Bronchial epithelial cell (primary cell): ENCODE data around the gene TPX2. TPM values are rescaled to one million over a fixed set of nuclear protein-coding genes. Genes with fewer than 3 reads are reported as not detected.

Source experiments
- DNase-seq: peaks from one replicate; pipeline ENCODE4 v3.0.0-alpha.2; 2010; ENCODE audit warnings: low read depth
- FAIRE-seq: peaks from 2 replicates; lab custom pipeline; 2011; peaks lifted over from hg19 to GRCh38; lab: Jason Lieb, UNC
- H3K27me3 ChIP-seq: 2 replicates; pipeline ENCODE4 v1.5.1; 2011; ENCODE audit warnings: low read length; ENCODE audit not compliant: control insufficient read depth, insufficient read depth
- H3K36me3 ChIP-seq: 2 replicates; pipeline ENCODE4 v1.5.1; 2011; ENCODE audit warnings: low read length; ENCODE audit not compliant: control insufficient read depth, insufficient read depth
- H3K4me3 ChIP-seq: 2 replicates; pipeline ENCODE4 v1.5.1; 2011; ENCODE audit warnings: mild to moderate bottlenecking, low read depth, low read length, control low read depth
- total RNA-seq: library from RNA; depleted of rRNA; stranded (reverse); fragments of >200 nt; gene quantifications from 2 replicates; pipeline ENCODE4 v1.2.1, GENCODE V29; 2014
- TF ChIP-seq, protein P1 (sequence below): IDR thresholded peaks from 2 replicates; pipeline ENCODE4 v1.5.1; 2011; ENCODE audit warnings: mild to moderate bottlenecking, moderate library complexity, low read length, control low read depth, inconsistent platforms; ENCODE audit not compliant: insufficient read depth, severe bottlenecking

Gene TPX2
- total RNA-seq, 1 donor from 2014 or later, result 1.3 TPM

- TF ChIP-seq, protein P1, sequence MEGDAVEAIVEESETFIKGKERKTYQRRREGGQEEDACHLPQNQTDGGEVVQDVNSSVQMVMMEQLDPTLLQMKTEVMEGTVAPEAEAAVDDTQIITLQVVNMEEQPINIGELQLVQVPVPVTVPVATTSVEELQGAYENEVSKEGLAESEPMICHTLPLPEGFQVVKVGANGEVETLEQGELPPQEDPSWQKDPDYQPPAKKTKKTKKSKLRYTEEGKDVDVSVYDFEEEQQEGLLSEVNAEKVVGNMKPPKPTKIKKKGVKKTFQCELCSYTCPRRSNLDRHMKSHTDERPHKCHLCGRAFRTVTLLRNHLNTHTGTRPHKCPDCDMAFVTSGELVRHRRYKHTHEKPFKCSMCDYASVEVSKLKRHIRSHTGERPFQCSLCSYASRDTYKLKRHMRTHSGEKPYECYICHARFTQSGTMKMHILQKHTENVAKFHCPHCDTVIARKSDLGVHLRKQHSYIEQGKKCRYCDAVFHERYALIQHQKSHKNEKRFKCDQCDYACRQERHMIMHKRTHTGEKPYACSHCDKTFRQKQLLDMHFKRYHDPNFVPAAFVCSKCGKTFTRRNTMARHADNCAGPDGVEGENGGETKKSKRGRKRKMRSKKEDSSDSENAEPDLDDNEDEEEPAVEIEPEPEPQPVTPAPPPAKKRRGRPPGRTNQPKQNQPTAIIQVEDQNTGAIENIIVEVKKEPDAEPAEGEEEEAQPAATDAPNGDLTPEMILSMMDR, result no peak
- DNase-seq (peak; percentile 80), FAIRE-seq (no peak)
- Histone ChIP-seq H3K27me3 (no peaks in the 10 kb centered on the region), H3K4me3 (no peak overlapping the region), H3K36me3 (peaks cover 12% of the 10 kb centered on the region)
Measured at GRCh38 chr20:31713312-31714273, 25.5 kb upstream of the TPX2 start.

- TF ChIP-seq, protein P1, result no peak
- H3K4me3 ChIP-seq, result no peak overlapping the region
Measured at GRCh38 chr20:31715766-31716165, 23.3 kb upstream of the TPX2 start.

GRCh38 chr20:31716351-31716750, 22.7 kb upstream of the TPX2 start:
- DNase-seq (no peak), FAIRE-seq (no peak)
- TF ChIP-seq, protein P1, result no peak
- Histone ChIP-seq H3K4me3 (no peak overlapping the region), H3K36me3 (peaks cover 9% of the 10 kb centered on the region), H3K27me3 (no peaks in the 10 kb centered on the region)

More at GRCh38 chr20:31715766-31716165, 23.3 kb upstream of the TPX2 start:
- peaks cover 8% of the 10 kb centered on the region for H3K36me3 ChIP-seq
- FAIRE-seq (no peak), DNase-seq (no peak)
- no peaks in the 10 kb centered on the region for H3K27me3 ChIP-seq

DNA sequence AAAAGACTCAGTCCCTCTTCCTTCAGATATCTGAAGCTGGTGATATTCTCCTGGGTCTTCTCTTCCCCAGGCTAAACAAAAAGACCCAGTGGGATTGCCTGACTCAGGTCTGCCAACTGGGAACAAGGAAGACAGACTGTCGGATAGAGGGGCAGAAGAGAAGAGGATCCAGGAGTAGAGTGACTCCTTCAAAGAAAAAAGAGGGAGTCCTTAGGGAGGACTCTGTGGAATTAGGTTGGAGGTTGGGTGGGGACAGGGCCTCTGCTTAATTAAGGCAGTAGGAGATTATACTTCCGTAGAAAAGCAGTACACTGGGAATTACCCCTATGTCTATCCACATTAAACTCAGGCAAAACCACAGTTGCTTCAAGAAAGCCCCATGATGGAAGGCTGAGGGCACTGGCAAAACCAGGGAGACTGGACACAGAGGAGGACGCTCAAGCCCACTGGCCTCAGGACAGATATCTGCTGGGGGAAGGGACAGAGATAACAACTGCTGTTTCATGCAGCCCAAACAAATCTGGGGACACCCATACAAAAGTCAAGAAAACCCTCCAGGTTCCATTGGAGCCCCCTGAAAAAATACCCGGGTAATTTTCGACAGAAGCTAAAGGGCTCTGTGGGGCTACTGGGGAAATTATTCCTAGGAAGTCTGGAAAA, 22.1 kb upstream of the TPX2 start:
- Histone ChIP-seq H3K27me3 (no peaks in the 10 kb centered on the region), H3K36me3 (peaks cover 15% of the 10 kb centered on the region), H3K4me3 (no peak overlapping the region)
- FAIRE-seq (no peak), DNase-seq (no peak)
- TF ChIP-seq, protein P1, result no peak

- DNase-seq, result no peak
- Histone ChIP-seq H3K4me3 (no peak overlapping the region), H3K27me3 (no peaks in the 10 kb centered on the region), H3K36me3 (peaks cover 14% of the 10 kb centered on the region)
- TF ChIP-seq, protein P1, result no peak
- FAIRE-seq, result no peak
Measured at GRCh38 chr20:31717478-31718201, 21.4 kb upstream of the TPX2 start.
